ENCODE results near the gene PIK3CD. TPM values are rescaled to one million over a fixed set of nuclear protein-coding genes. Genes with fewer than 3 reads are reported as not detected.

The PIK3CD gene
- total and polyA plus RNA-seq, 2 experiments from 2014 or later, result 6.6 to 32.1 TPM

GRCh38 chr1:9652379-9653209, 1.1 kb downstream of the PIK3CD start:
- ATAC-seq, result peak; percentile 22
- Histone ChIP-seq H3K4me2 (peak overlapping the region; percentile 91), H3K36me3 (ENCODE audit: insufficient read depth) (no peaks in the 10 kb centered on the region), H3F3A (replicated peaks; ENCODE audit: low read depth) (peaks cover 11% of the 10 kb centered on the region), H3K27me3 (ENCODE audit: insufficient read depth) (peaks cover 44% of the 10 kb centered on the region), H3K27ac (ENCODE audit: low read depth) (no peak overlapping the region), H2AFZ (peak overlapping the region; percentile 98), H3K79me2 (replicated peaks; ENCODE audit: insufficient read depth) (no peaks in the 10 kb centered on the region), H3K4me3 (peak overlapping the region; percentile 79), H4K20me1 (replicated peaks; ENCODE audit: insufficient read depth) (no peaks in the 10 kb centered on the region), H3K4me1 (ENCODE audit: insufficient read depth) (peaks cover 5% of the 10 kb centered on the region), H3K9me2 (ENCODE audit: insufficient read depth) (no peaks in the 10 kb centered on the region)
- peaks cover 21% of the 10 kb centered on the region for H3K4me1 Mint-ChIP-seq
- no peak overlapping the region for H3K27ac Mint-ChIP-seq
- H3K27me3 Mint-ChIP-seq (ENCODE audit: insufficient read depth, low read depth, poor library complexity), result peaks cover 42% of the 10 kb centered on the region
- TF ChIP-seq STAT1 (IDR thresholded peaks at IDR 0.05; ENCODE audit: unreplicated experiment), result no peak
- TF ChIP-seq ZNF462 (CRISPR knock-in tag; IDR thresholded peaks at IDR 0.05), result no peak
- TF ChIP-seq CTCF (conservative IDR thresholded peaks at IDR 0.05; ENCODE audit: low read depth in 2 of 2), result no peak; a peak in 1 of 4 replicates
- peak; percentile 43 for TF ChIP-seq EZH2 (IDR thresholded peaks at IDR 0.05; ENCODE audit: low read depth, unreplicated experiment)
- TF ChIP-seq CREB1 (CRISPR knock-in tag; IDR thresholded peaks at IDR 0.05; ENCODE audit: low read depth), result no peak
- no peak for TF ChIP-seq NANOG (IDR thresholded peaks at IDR 0.05; ENCODE audit: borderline replicate concordance)
- DNase-seq (ENCODE audit: low spot score), result peak; percentile 47
- H3K4me3 Mint-ChIP-seq, result peak overlapping the region; percentile 75
- peaks cover 2% of the 10 kb centered on the region; the same call in 1 of the 3 replicates for H3K9me3 Mint-ChIP-seq
- H3K36me3 Mint-ChIP-seq (ENCODE audit: low read depth), result no peaks in the 10 kb centered on the region
